Transverse colon (tissue), 3 donors: ENCODE results near the gene WLS.

Source experiments
- CTCF ChIP-seq, 5 experiments: fragments of 200-600 bp in 3 of 5; fragments of 450-650 bp in 2 of 5; sonication (generic) in 3 of 5; IDR thresholded peaks; 1 replicate in 2 of 5; 2 replicates in 3 of 5; pipeline ENCODE4 v1.5.1; 2016 to 2017; ENCODE audit warnings: antibody characterized with exemption in 5 of 5, inconsistent platforms in 3 of 5, mild to moderate bottlenecking in 2 of 5, moderate library complexity in 1 of 5
- EP300 ChIP-seq: sonication (generic); formaldehyde crosslinking; IDR thresholded peaks from one replicate; pipeline ENCODE4 v1.6.1; 2017; ENCODE audit warnings: antibody characterized with exemption, low read depth
- POLR2A ChIP-seq: fragments of 450-650 bp; IDR thresholded peaks from one replicate; pipeline ENCODE4 v1.6.1; 2016; ENCODE audit warnings: antibody characterized with exemption, mild to moderate bottlenecking, moderate library complexity

GRCh38 chr1:68178821-68179490, 53.4 kb downstream of the WLS start:
- TF ChIP-seq CTCF (IDR thresholded peaks at IDR 0.05) (no peak), EP300 (no peak), POLR2A (no peak)
